Lower leg skin (tissue), 3 donors: Measurements from ENCODE around the gene RPL3.

Source experiments
- POLR2A ChIP-seq, 2 donors: fragments of 450-650 bp; IDR thresholded peaks; one replicate each; pipeline ENCODE4 v1.6.1; 2016 to 2017; ENCODE audit warnings: antibody characterized with exemption in 2 of 2, mild to moderate bottlenecking in 1 of 2, moderate library complexity in 1 of 2
- TF ChIP-seq, protein P1 (sequence below), 3 donors: fragments of 450-650 bp; IDR thresholded peaks; one replicate each; pipeline ENCODE4 v1.5.1; 2016; ENCODE audit warnings: antibody characterized with exemption in 3 of 3, mild to moderate bottlenecking in 3 of 3, moderate library complexity in 2 of 3

DNA sequence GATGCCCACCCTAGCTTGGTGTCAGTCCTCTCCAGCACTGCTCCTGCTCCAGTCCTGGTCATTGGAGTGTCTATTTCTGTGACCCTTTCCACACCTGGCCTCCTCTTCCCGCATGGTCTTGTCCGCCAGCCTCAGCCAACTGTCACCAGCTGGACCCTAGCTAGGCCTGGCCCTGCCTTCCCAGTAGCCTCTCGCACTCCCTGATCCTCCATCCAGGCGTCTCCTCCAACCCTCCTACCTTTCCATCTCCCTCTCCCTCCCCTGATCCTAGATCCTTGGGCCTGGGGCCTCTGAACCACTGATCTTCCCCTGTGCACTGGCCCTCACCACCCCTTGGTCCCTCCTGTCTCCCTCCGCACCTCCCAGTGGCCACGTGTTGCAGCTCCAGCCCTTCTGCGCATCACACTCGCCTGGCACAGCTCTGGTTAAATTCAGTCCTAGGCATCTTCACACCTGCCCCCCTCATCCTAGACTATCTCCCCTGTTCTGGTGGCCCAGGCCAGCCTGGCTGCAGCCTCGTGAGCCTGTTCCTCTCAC, 40.3 kb upstream of the RPL3 start:
- TF ChIP-seq, protein P1, sequence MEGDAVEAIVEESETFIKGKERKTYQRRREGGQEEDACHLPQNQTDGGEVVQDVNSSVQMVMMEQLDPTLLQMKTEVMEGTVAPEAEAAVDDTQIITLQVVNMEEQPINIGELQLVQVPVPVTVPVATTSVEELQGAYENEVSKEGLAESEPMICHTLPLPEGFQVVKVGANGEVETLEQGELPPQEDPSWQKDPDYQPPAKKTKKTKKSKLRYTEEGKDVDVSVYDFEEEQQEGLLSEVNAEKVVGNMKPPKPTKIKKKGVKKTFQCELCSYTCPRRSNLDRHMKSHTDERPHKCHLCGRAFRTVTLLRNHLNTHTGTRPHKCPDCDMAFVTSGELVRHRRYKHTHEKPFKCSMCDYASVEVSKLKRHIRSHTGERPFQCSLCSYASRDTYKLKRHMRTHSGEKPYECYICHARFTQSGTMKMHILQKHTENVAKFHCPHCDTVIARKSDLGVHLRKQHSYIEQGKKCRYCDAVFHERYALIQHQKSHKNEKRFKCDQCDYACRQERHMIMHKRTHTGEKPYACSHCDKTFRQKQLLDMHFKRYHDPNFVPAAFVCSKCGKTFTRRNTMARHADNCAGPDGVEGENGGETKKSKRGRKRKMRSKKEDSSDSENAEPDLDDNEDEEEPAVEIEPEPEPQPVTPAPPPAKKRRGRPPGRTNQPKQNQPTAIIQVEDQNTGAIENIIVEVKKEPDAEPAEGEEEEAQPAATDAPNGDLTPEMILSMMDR (IDR thresholded peaks at IDR 0.05) = no peak
- TF ChIP-seq POLR2A (IDR thresholded peaks at IDR 0.05) = no peak
